ENCODE results near the gene COL4A2.
A peak's percentile ranks its signal among the peaks of the same experiment; 100 is the strongest.

COL4A2 gene

DNA sequence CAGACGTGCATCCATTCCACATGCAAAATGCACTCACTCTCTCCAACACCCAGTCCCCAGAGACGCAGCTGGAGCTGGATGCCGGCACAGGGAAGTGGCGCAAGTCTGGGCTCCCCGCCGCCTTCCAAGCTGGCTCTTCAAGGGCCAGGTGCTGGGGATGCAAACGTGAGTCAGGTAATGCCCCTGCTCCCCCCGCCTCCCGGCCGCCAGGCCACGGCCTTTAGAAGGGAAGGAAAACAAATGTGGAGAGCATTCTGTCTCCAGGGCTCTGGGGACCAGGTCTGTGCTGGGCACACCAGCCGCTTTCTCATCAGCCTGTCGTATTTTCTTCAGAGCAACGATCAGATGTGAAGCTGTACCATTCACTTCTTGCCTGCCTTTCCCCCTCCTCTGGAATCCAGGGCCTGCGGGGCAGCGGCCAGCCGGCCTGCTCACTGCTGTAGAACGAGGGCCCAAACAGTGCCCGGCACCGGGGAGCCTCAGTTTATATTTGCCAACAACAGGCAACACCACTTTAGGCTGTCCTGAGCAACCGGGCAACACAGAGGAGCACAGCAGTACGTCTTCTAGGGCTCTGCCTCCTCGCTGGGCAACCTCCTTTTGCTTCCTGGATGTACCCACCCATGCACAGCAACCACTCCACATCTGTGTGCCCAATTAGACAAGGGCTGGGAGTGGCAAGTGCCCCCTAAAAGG is 250.7 kb downstream of the COL4A2 start:
- DNase-seq (ENCODE audit: low read depth), result no peak

DNA sequence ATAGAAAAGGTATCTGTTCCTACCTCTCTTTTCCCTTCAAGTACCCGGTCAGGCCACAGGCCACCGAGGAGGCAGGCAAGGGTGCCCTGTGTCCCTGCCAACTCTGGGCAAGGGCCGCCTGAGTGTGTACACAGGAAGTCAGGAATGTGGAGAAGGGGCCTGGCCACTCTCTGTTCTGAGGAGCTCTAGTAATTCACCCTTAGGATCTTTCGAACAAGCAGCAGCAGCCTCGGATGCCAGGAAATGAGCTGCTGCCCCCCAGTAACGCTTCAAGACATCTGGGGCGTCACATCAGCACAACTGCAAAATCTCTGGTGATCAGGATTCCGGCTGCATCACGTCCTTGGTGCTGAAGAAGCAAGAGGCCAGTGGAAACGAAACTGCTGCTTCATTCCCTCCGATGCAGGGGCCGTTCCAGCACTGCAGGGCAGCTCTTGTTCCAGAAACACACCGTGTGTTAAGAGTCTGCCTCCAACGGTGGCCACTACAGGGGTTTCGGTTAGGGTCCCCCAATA is 252.4 kb downstream of the COL4A2 start:
- DNase-seq (ENCODE audit: low read depth), result no peak

GRCh38 chr13:110559986-110560385 is 252.9 kb downstream of the COL4A2 start:
- no peak for DNase-seq (ENCODE audit: low read depth)

- DNase-seq (ENCODE audit: low read depth), result no peak
These were observed 253.7 kb downstream of the COL4A2 start for GRCh38 chr13:110560601-110561343.

DNA sequence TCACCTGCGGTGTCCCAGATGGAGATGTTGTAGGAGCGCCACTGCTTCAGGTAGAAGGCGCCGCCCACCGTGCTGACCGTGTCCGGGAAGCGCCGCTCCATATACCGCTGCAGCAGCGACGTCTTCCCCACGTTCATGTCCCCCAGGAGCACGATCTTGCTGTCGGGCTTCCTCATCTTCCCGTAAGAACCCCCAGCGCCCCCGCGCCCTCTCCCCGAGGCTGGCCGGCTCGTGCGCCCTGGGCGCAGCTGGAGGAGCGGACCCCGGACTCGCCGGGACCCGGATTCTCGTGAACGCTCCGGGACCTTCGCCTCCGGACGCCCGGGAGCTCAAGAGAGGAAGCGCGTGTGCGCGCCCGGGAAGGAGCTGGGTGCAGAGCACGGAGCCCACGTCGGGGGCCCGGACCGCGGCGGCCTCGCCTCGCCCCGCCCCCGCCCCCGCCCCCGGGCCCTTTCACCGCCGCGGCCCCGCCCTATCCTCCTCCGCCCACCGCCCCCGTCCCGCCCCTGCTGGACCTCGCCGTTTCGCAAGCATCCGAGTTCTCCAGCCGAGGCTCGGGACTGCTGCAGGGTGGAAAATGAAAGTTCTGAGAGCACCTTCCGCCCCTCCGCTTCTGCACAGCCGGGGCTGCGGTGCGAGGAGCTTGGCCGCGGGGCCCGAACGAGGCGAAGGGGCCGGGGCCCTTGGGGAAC is 254.4 kb downstream of the COL4A2 start, which contains the start of gene RAB20:
Gene RAB20, minus strand, starts transcription at position 379 of the 692 bp plus-strand sequence. Its CDS starts 203 bp downstream, at position 176.
- DNase-seq (ENCODE audit: low read depth), result peak; percentile 14

DNA sequence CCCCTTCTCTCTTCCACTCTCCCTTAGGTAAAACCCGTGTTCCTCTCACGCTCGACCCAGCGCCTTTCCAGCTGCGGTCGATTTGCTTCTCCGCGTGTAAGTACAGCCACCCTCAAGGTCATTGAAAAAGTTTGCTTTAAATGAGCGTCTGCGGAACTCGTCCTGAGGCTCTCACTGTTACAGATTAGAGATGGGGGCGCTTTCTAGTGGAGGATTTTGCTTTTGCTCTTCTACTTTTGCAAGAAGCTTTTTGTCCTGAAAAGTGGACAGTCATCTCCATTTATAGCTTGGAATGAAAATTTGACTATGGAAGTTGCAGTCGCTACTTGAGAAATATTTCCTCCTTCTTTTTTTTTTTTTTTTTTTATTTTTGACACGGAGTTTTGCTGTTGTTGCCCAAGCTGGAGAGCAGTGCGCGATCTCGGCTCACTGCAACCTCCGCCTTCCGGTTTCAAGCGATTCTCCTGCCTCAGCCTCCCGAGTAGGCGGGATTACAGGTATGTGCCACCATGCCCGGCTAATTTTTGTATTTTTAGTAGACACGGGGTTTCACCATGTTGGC is 255.0 kb downstream of the COL4A2 start:
- no peak for DNase-seq (ENCODE audit: low read depth)
